HFF-Myc (cell line): ENCODE results near the gene LRIF1.

Experiments
- DNase-seq: peaks from one replicate; pipeline ENCODE4 v3.0.0-alpha.2; 2011; ENCODE audit warnings: low read depth; ENCODE audit errors: extremely low read depth
- H3K4me3 ChIP-seq: replicated peaks from 2 replicates; pipeline ENCODE4 v1.5.1; 2011; ENCODE audit warnings: low read depth, mild to moderate bottlenecking, control low read depth, low read length
- TF ChIP-seq, protein P1 (sequence below): IDR thresholded peaks from 2 replicates; pipeline ENCODE4 v1.5.1; 2012; ENCODE audit warnings: mild to moderate bottlenecking, low read depth, low read length, control low read depth; ENCODE audit errors: missing control alignments

The LRIF1 gene

DNA sequence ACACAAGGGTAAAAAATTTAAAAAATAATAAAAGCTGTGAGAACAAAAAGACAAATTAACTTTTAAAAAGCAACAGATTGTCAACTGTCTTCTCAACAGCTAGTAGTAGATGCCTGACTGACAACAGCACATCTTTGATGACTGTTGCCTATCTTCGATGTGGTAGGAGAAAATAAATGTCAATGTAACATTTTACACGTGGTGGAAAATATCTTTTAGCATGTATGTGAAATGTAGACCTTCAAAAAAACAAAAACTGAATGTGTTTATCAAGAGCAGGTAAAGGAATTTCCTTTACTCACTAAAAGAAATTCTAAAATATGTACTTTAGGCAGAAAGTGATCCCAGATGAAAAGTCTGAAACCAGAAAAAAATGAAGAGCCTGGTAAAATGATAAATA, 47.9 kb downstream of the LRIF1 start:
- TF ChIP-seq, protein P1, sequence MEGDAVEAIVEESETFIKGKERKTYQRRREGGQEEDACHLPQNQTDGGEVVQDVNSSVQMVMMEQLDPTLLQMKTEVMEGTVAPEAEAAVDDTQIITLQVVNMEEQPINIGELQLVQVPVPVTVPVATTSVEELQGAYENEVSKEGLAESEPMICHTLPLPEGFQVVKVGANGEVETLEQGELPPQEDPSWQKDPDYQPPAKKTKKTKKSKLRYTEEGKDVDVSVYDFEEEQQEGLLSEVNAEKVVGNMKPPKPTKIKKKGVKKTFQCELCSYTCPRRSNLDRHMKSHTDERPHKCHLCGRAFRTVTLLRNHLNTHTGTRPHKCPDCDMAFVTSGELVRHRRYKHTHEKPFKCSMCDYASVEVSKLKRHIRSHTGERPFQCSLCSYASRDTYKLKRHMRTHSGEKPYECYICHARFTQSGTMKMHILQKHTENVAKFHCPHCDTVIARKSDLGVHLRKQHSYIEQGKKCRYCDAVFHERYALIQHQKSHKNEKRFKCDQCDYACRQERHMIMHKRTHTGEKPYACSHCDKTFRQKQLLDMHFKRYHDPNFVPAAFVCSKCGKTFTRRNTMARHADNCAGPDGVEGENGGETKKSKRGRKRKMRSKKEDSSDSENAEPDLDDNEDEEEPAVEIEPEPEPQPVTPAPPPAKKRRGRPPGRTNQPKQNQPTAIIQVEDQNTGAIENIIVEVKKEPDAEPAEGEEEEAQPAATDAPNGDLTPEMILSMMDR, result no peak
- DNase-seq, result no peak

DNA sequence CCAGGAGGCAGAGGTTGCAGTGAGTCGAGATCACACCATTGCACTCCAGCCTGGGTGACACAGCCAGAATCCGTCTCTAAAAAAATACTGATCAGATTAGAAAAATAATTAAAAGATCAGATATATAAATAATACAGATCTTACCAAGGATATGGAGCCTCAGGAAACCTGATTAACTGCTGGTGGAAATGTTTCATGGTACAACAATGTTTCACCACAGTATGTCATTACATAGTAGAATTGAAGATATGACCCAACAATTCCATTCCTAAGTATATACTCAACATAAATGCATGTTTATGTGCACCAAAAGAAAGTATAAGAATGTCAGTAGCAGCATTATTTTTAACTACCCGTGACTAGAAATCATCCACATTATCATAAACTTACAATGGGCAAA, 49.0 kb downstream of the LRIF1 start:
- DNase-seq, result no peak
- TF ChIP-seq, protein P1, result no peak

More for the DNA sequence above, 47.9 kb downstream of the LRIF1 start:
- H3K4me3 ChIP-seq, result no peak overlapping the region

DNA sequence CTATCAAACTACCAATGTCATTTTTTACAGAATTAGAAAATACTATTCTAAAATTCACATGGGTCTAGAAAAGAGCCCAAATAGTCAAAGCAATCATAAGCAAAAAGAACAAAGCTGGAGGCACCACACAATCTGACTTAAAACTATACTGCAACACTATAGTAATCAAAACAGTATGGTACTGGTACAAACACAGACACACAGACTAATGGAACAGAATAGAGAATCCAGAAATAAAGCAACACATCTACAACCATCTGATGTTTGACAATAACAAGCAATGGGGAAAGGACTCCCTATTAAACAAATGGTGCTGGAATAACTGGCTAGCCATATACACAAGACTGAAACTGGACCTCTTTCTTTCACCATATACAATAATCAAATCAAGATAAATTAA, 50.9 kb downstream of the LRIF1 start:
- no peak overlapping the region for H3K4me3 ChIP-seq
- DNase-seq, result no peak
- TF ChIP-seq, protein P1, result no peak

More for the DNA sequence above, 49.0 kb downstream of the LRIF1 start:
- H3K4me3 ChIP-seq, result no peak overlapping the region

DNA sequence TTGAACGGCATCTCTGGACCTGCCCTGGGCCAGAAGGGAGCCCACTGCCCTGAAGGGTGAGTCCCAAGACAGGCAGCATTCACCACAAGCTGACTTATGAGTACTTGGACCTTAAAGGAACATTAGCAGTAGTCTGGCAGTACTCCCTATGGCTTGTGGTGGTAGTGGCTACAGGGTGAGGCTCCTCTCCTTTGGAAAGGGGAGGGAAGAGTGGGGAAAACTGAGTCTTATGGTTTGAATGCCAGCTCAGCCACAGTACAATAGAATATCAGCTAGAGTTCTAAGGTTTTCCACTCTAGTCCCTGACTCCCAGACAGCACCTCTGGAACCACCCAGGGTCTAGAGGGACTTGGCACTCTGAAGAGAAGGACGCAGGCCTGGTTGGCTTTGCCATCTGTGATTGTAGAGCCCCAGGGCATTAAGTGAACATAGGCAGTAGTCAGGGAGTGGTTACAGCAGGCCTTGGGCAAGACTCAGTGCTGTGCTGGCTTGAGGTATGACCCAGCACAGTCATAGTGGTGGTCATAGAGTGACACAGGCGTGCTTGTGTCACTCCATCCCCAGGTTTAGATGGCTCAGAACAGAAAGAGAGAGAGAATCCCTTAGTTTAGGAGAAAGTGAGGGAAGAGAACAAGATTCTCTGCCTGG, 59.7 kb downstream of the LRIF1 start:
- no peak overlapping the region for H3K4me3 ChIP-seq
- no peak for DNase-seq
- TF ChIP-seq, protein P1, result no peak

DNA sequence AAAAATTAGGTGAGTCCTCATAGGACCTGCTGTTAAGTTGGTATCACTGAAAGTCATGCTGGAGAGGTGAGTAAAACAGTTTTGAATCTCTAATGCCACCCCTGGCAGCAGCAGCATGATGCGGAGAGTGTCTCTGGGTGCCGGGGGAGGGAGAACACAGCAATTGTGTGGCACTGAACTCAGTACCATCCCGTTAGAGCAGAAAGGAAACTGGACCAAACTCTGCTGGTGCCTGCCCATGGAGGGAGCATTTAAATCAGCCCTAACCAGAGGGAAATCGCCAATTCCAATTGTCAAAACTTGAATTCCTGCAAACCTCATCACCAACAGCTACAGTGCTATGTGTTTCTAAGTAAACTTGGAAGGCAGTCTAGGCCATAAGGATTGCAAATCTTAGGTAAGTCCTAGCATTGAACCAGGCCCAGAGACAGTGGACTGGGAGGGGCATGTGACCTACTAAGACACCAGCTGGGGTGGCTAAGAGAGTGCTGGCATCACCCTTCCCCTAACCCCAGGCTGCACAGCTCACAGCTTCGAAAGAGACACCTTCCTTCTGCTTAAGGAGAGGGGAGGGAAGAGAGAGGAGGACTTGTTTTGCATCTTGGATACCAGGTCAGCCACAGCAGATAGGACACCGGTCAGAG, 60.8 kb downstream of the LRIF1 start:
- DNase-seq, result no peak
- TF ChIP-seq, protein P1, result no peak
- H3K4me3 ChIP-seq, result no peak overlapping the region

DNA sequence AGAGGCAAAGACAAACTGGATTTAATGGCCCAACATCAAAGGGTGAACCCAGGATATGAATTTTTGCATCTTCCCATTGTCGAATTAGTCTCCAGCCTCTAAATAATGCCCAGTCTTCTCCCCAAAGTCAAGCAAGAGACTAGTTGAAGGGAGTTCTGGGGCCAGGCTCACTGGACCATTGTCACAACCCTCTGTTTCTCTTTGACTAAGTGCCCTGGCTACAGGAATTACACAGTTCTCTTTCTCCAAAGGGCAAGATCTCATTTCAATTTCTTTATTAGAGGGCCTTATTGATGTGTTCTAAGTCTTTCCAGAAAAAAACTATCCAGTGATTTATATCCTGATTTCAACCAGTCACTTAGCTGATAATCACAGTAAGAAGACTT, 64.3 kb downstream of the LRIF1 start:
- no peak overlapping the region for H3K4me3 ChIP-seq
- no peak for DNase-seq
- TF ChIP-seq, protein P1, result no peak
